Astrocyte of the spinal cord (primary cell): ENCODE data around the gene SPPL2C.

Source experiments
- DNase-seq: peaks from one replicate; pipeline ENCODE4 v3.0.0; 2011; ENCODE audit warnings: low read depth, low spot score
- H3K4me3 ChIP-seq: 2 replicates; pipeline ENCODE4 v1.5.1; 2011; ENCODE audit warnings: low read depth, mild to moderate bottlenecking, low read length, moderate library complexity
- CTCF ChIP-seq: IDR thresholded peaks from 2 replicates; pipeline ENCODE4 v1.5.1; 2012; ENCODE audit warnings: low read depth, mild to moderate bottlenecking, low read length, inconsistent platforms
- in situ Hi-C: cut with HindIII; loops from 2 replicates; pipeline ENCODE4 v1.10.0; 2017; ENCODE audit warnings: low sequenced_read_pairs

The SPPL2C gene

DNA sequence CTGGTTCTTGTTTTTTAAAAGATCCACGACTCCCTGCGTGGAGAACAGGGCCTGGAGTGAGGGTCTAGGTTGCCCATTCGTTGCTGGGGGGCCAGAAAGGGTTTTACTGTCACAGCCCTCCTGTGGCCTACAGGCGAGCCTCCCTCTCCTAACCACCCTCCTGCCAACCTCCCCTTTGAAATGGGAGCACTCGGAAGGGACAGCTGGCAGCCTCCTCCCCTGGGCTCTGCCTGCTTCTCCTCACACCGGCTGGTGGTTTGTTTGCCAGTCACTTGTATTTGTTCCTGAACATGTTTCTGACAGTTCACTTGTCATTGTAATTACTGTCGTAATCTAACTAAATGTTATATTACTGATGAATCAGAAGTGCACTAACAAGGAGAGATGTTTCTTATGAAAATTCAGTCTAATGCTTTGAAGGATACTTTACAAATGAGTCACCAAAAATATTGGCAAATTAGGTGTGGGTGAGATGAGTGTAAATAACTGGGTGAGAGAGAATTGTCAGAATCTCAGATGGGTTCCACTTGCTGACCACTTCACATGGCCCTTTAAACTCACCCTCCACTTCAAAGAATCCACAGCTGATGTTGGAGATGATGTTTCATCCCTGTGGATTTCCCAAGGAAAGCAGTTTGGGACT lies 2.7 kb upstream of the SPPL2C start:
- in situ Hi-C loops = no loop called here
- TF ChIP-seq CTCF = no peak
- H3K4me3 ChIP-seq = no peak overlapping the region
- DNase-seq = no peak

DNA sequence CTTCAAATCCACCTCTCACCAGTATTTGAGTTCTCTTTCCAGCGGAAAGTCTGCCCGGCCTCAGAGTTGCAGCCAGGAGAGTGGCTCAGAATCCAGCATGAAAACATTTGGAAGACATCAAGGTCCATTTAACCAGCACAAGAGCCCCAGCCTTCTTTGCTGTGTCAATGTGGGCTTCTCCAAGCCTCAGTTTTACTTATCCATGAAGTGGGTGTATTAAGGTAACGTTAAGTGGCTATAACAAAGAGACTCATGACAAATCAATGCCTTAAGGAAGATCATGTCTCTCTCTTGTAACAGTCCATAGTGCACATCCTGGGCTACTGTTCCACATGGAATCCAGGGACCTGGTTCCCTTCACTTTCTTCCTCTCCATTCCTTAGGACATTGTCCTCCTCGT lies 959 bp upstream of the SPPL2C start:
- no peak for DNase-seq
- in situ Hi-C loops = no loop called here
- no peak for TF ChIP-seq CTCF
- no peak overlapping the region for H3K4me3 ChIP-seq

- H3K4me3 ChIP-seq = no peak overlapping the region
- no peak for DNase-seq
- in situ Hi-C loops = no loop called here
- no peak for TF ChIP-seq CTCF
Measured at GRCh38 chr17:45845376-45846185, 900 bp downstream of the SPPL2C start.

DNA sequence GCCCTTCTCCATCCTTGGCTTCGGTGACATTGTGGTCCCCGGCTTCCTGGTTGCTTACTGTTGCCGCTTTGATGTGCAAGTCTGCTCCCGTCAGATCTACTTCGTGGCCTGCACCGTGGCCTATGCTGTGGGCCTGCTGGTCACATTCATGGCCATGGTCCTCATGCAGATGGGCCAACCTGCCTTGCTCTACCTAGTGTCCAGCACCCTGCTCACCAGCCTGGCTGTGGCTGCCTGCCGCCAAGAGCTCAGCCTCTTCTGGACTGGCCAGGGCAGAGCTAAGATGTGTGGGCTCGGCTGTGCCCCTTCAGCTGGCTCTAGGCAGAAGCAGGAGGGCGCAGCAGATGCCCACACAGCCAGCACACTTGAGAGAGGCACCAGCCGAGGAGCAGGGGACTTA lies 1.5 kb downstream of the SPPL2C start:
- no peak overlapping the region for H3K4me3 ChIP-seq
- no peak for DNase-seq
- TF ChIP-seq CTCF = no peak
- in situ Hi-C loops = no loop called here

- no peak for DNase-seq
- TF ChIP-seq CTCF = no peak
- in situ Hi-C loops = no loop called here
- H3K4me3 ChIP-seq = no peak overlapping the region
Measured at GRCh38 chr17:45846646-45847045, 2.0 kb downstream of the SPPL2C start.

DNA sequence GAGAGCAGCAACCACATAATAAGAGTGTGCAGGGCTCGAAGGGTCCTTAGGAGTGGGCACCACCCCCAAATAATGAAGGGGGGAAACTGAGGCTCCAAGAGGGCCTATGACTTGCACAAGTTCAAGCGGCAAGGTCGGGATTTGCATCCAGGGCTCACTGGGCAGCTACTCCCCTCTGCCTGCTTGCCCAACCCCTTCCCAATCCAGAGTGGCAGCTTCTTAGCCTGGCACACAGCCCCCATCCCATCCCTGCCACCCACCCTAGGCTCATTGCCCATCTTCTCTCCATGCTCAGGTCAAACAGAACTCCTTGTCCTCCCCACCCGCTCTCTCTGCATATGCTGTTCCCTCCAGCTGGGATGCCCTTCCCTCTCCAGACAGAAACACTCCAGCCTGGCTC lies 2.4 kb downstream of the SPPL2C start:
- no peak for TF ChIP-seq CTCF
- no peak overlapping the region for H3K4me3 ChIP-seq
- no peak for DNase-seq
- in situ Hi-C loops = no loop called here
